ENCODE measurements around the gene EIF4H.

DNA sequence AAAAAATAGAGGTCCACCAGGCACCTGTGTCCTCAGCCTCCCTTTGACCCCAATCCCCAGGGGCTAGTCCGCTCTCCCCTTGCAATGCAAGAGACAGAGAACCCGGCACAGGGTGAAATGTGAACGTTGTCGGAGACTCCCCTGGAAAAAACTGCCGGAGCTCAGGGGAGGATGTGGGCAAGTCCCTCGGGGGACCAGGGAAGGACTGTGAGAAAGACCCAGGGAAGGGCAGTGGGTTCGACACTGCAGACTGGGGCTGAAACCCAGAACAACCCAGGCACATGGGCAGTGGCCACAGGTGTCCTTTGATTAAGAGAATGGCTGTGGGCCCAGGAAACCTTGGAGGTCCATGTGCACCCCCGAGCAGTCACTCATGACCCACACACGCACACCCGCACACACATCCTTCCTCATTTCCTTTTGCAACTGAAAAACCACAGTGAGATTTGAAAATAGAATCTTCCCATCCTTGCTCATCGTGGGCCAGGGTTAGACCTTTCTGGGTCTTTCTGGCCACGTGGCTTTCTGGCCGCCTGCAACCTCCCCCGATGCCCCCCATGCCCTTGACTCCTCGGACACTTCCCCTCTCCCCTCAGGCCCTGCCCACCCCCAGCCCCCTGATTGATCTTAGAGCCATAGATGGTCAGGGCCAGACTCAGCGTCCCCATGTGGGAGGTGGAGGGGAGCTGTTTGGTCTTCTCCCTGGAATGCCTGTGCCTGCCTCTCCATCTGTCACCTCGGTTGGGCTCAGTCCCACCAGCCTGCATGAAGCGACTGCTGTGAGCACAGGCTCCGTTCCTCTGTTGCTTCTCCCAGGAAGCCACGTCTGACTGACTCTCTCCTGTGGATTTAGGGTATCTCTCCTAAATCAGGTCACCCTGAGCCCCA, 43.5 kb downstream of the EIF4H start:
- TF ChIP-seq, protein P1, sequence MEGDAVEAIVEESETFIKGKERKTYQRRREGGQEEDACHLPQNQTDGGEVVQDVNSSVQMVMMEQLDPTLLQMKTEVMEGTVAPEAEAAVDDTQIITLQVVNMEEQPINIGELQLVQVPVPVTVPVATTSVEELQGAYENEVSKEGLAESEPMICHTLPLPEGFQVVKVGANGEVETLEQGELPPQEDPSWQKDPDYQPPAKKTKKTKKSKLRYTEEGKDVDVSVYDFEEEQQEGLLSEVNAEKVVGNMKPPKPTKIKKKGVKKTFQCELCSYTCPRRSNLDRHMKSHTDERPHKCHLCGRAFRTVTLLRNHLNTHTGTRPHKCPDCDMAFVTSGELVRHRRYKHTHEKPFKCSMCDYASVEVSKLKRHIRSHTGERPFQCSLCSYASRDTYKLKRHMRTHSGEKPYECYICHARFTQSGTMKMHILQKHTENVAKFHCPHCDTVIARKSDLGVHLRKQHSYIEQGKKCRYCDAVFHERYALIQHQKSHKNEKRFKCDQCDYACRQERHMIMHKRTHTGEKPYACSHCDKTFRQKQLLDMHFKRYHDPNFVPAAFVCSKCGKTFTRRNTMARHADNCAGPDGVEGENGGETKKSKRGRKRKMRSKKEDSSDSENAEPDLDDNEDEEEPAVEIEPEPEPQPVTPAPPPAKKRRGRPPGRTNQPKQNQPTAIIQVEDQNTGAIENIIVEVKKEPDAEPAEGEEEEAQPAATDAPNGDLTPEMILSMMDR (IDR thresholded peaks at IDR 0.05), result no peak
- TF ChIP-seq POLR2AphosphoS5 (IDR thresholded peaks at IDR 0.05) (no peak), EP300 (IDR thresholded peaks at IDR 0.05) (no peak)
